WTC11 (cell line): ENCODE data around the gene RPS8. TPM values are rescaled to one million over a fixed set of nuclear protein-coding genes. Genes with fewer than 3 reads are reported as not detected.
A peak's percentile ranks its signal among the peaks of the same experiment; 100 is the strongest.

Experiments
- ATAC-seq: fragments of 200-7000 bp; cut with Tn5 transposase; 2 replicates; pipeline ENCODE4 v1.10.0; 2021; ENCODE audit warnings: mild to moderate bottlenecking, moderate library complexity
- CTCF ChIA-PET: fragments of 300-600 bp; sonication (Branson Sonifier 250); formaldehyde crosslinking; loops from one replicate; lab custom pipeline; 2021; ENCODE audit warnings: antibody characterized with exemption; lab: Charles Lee
- POLR2A ChIA-PET: fragments of 350-600 bp; sonication (Branson Sonifier 250); formaldehyde crosslinking; loops from one replicate; lab custom pipeline; 2021; ENCODE audit warnings: antibody characterized with exemption; lab: Charles Lee
- DNase-seq: peaks from one replicate; pipeline ENCODE4 v3.0.0; 2021; ENCODE audit warnings: low spot score
- H3K27ac Mint-ChIP-seq: 2 replicates; pipeline ENCODE4 v1.8.0; 2021; ENCODE audit warnings: mixed read lengths
- H3K27me3 Mint-ChIP-seq: 2 replicates; pipeline ENCODE4 v1.8.0; 2021; ENCODE audit warnings: low read depth, mild to moderate bottlenecking, moderate library complexity, mixed read lengths
- H3K36me3 Mint-ChIP-seq: 2 replicates; pipeline ENCODE4 v1.8.0; 2021; ENCODE audit warnings: mixed read lengths
- H3K4me1 Mint-ChIP-seq: 2 replicates; pipeline ENCODE4 v1.8.0; 2022; ENCODE audit warnings: mixed read lengths
- H3K4me3 Mint-ChIP-seq: 2 replicates; pipeline ENCODE4 v1.8.0; 2021; ENCODE audit warnings: mild to moderate bottlenecking, moderate library complexity, mixed read lengths
- H3K9me3 Mint-ChIP-seq: 2 replicates; pipeline ENCODE4 v1.8.0; 2021; ENCODE audit warnings: mixed read lengths
- AFF4 ChIP-seq: sonication (generic); formaldehyde crosslinking; IDR thresholded peaks from 2 replicates; pipeline ENCODE4 v1.8.1; 2023; ENCODE audit warnings: mild to moderate bottlenecking, missing genetic modification reagents, borderline replicate concordance
- CREM ChIP-seq: sonication (generic); formaldehyde crosslinking; IDR thresholded peaks from 2 replicates; pipeline ENCODE4 v1.8.1; 2022; ENCODE audit warnings: mild to moderate bottlenecking, missing genetic modification reagents, moderate library complexity
- ELF4 ChIP-seq: sonication (generic); formaldehyde crosslinking; IDR thresholded peaks from 2 replicates; pipeline ENCODE4 v1.8.1; 2022; ENCODE audit warnings: low read depth, mild to moderate bottlenecking, moderate library complexity, missing genetic modification reagents
- EMX1 ChIP-seq: fragments of 250-450 bp; sonication (Bioruptor Pico); IDR thresholded peaks from 2 replicates; pipeline ENCODE4 v1.8.0; 2021; ENCODE audit warnings: mild to moderate bottlenecking
- ETV6 ChIP-seq: sonication (generic); formaldehyde crosslinking; IDR thresholded peaks from 2 replicates; pipeline ENCODE4 v1.8.1; 2022; ENCODE audit warnings: mild to moderate bottlenecking, missing genetic modification reagents
- FOXJ3 ChIP-seq: sonication (generic); formaldehyde crosslinking; IDR thresholded peaks from 2 replicates; pipeline ENCODE4 v1.9.0; 2021; ENCODE audit warnings: missing genetic modification reagents, mild to moderate bottlenecking, borderline replicate concordance
- GRHL2 ChIP-seq: fragments of 250-450 bp; sonication (Bioruptor Pico); IDR thresholded peaks from 2 replicates; pipeline ENCODE4 v1.8.0; 2022; ENCODE audit warnings: mild to moderate bottlenecking, moderate library complexity; ENCODE audit not compliant: insufficient replicate concordance, severe bottlenecking
- HMGA2 ChIP-seq: fragments of 250-450 bp; sonication (Bioruptor Pico); IDR thresholded peaks from 2 replicates; pipeline ENCODE4 v1.4.0; 2021; ENCODE audit warnings: mild to moderate bottlenecking, moderate library complexity
- JAZF1 ChIP-seq: fragments of 250-450 bp; sonication (Bioruptor Pico); IDR thresholded peaks from 2 replicates; pipeline ENCODE4 v1.9.0; 2021; ENCODE audit warnings: moderate library complexity, mild to moderate bottlenecking, inconsistent platforms
- NFE2L1 ChIP-seq: sonication (generic); formaldehyde crosslinking; IDR thresholded peaks from 2 replicates; pipeline ENCODE4 v1.8.1; 2023; ENCODE audit warnings: missing genetic modification reagents
- NFYB ChIP-seq: sonication (generic); formaldehyde crosslinking; conservative IDR thresholded peaks from 2 replicates; pipeline ENCODE4 v1.8.0; 2022; ENCODE audit warnings: low read depth, missing genetic modification reagents
- PRRX2 ChIP-seq: fragments of 250-450 bp; sonication (Bioruptor Pico); IDR thresholded peaks from 2 replicates; pipeline ENCODE4 v1.8.0; 2021; ENCODE audit warnings: mild to moderate bottlenecking
- RELA ChIP-seq: sonication (generic); formaldehyde crosslinking; IDR thresholded peaks from 2 replicates; pipeline ENCODE4 v1.8.1; 2022; ENCODE audit warnings: missing genetic modification reagents, mild to moderate bottlenecking, borderline replicate concordance
- RORB ChIP-seq: fragments of 250-450 bp; sonication (Bioruptor Pico); IDR thresholded peaks from 2 replicates; pipeline ENCODE4 v1.9.0; 2021; ENCODE audit warnings: mild to moderate bottlenecking
- SP1 ChIP-seq: sonication (generic); formaldehyde crosslinking; conservative IDR thresholded peaks from 2 replicates; pipeline ENCODE4 v1.8.1; 2022; ENCODE audit warnings: missing genetic modification reagents
- TP53 ChIP-seq: sonication (generic); formaldehyde crosslinking; IDR thresholded peaks from 2 replicates; pipeline ENCODE4 v1.8.1; 2023; ENCODE audit warnings: mild to moderate bottlenecking, missing genetic modification reagents
- ZNF232 ChIP-seq: sonication (generic); formaldehyde crosslinking; IDR thresholded peaks from 2 replicates; pipeline ENCODE4 v1.8.0; 2022; ENCODE audit warnings: mild to moderate bottlenecking, missing genetic modification reagents
- total RNA-seq: library from RNA; stranded (reverse); gene quantifications from 3 replicates; pipeline ENCODE4 v1.2.3, GENCODE V29; 2021
- TF ChIP-seq, protein P1 (sequence below): fragments of 250-450 bp; sonication (Bioruptor Pico); IDR thresholded peaks from 2 replicates; pipeline ENCODE4 v1.9.0; 2021; ENCODE audit warnings: moderate library complexity, mild to moderate bottlenecking, inconsistent platforms, borderline replicate concordance
- TF ChIP-seq, protein P2 (sequence below): sonication (generic); formaldehyde crosslinking; IDR thresholded peaks from 2 replicates; pipeline ENCODE4 v1.8.0; 2022; ENCODE audit warnings: mild to moderate bottlenecking, missing genetic modification reagents
- TF ChIP-seq, protein P3 (sequence below): sonication (generic); formaldehyde crosslinking; IDR thresholded peaks from 2 replicates; pipeline ENCODE4 v1.8.1; 2022; ENCODE audit warnings: mild to moderate bottlenecking, missing genetic modification reagents, moderate library complexity, borderline replicate concordance

The RPS8 gene
- total RNA-seq, 1 experiment from 2014 or later: 2,343 TPM

GRCh38 chr1:44817771-44818495, 42.6 kb downstream of the RPS8 start:
- H3K9me3 Mint-ChIP-seq: no peaks in the 10 kb centered on the region
- 0 out of 2 replicates have a peak overlapping the region, but pooled peaks have one; percentile 31 for H3K4me3 Mint-ChIP-seq
- ATAC-seq (no peak), DNase-seq (no peak)
- peak overlapping the region; percentile 63 for H3K27ac Mint-ChIP-seq
- POLR2A ChIA-PET: interaction anchor here (0.6 to 3.1 kb wide), 4 partner anchors 18 to 1081 kb away, joined by 5 to 22 read pairs (median 13); partner anchors contain the start of genes BEST4 and PLK3
- no peaks in the 10 kb centered on the region for H3K27me3 Mint-ChIP-seq
- H3K36me3 Mint-ChIP-seq: no peaks in the 10 kb centered on the region
- H3K4me1 Mint-ChIP-seq: peaks cover 25% of the 10 kb centered on the region
- TF ChIP-seq AFF4 (CRISPR knock-in tag): no peak
- no peak for TF ChIP-seq NFE2L1 (CRISPR knock-in tag)
- TF ChIP-seq, protein P1, sequence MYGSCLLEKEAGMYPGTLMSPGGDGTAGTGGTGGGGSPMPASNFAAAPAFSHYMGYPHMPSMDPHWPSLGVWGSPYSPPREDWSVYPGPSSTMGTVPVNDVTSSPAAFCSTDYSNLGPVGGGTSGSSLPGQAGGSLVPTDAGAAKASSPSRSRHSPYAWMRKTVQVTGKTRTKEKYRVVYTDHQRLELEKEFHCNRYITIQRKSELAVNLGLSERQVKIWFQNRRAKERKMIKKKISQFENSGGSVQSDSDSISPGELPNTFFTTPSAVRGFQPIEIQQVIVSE (CRISPR knock-in tag): no peak
- no peak for TF ChIP-seq TP53 (CRISPR knock-in tag)
- TF ChIP-seq HMGA2 (CRISPR knock-in tag): no peak
- no peak for TF ChIP-seq CREM (CRISPR knock-in tag)
- no peak for TF ChIP-seq ZNF232 (CRISPR knock-in tag)
- TF ChIP-seq SP1: no peak
- TF ChIP-seq ELF4: no peak
- TF ChIP-seq FOXJ3 (CRISPR knock-in tag): no peak
- TF ChIP-seq GRHL2 (CRISPR knock-in tag): no peak
- no peak for TF ChIP-seq EMX1 (CRISPR knock-in tag)
- TF ChIP-seq PRRX2 (CRISPR knock-in tag): no peak
- TF ChIP-seq, protein P2, sequence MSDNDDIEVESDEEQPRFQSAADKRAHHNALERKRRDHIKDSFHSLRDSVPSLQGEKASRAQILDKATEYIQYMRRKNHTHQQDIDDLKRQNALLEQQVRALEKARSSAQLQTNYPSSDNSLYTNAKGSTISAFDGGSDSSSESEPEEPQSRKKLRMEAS: no peak
- no peak for TF ChIP-seq RELA (CRISPR knock-in tag)
- no peak for TF ChIP-seq JAZF1
- TF ChIP-seq, all 79 proteins: peak for 0
- CTCF ChIA-PET: interaction anchor here (1.0 to 2.7 kb wide), 5 partner anchors 9 to 89 kb away, joined by 3 to 8 read pairs (median 3); partner anchors contain the start of gene PLK3

DNA sequence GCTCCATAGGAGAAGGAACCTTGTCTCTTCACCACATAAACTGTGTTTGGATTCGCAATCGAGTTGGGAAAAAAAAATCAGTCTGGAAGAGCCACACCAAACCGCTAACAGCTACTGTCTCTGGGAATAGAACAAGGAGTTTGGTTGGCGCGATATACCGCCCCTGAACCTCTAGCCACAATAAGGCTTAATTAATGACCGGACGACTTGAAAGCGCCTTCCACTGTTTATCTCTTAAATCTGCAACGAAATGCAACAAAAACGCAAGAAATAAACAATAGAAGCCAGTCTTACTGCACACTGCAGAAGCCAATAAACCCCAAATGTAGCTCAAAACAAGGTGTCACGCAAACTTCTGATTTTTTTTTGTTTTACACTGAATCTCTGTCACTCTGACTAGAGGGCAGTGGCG, 43.9 kb downstream of the RPS8 start:
- TF ChIP-seq NFYB (CRISPR knock-in tag) (no peak), ETV6 (no peak), RORB (CRISPR knock-in tag) (0 out of 2 replicates have a peak, but pooled peaks have one; percentile 34)
- TF ChIP-seq, protein P3, sequence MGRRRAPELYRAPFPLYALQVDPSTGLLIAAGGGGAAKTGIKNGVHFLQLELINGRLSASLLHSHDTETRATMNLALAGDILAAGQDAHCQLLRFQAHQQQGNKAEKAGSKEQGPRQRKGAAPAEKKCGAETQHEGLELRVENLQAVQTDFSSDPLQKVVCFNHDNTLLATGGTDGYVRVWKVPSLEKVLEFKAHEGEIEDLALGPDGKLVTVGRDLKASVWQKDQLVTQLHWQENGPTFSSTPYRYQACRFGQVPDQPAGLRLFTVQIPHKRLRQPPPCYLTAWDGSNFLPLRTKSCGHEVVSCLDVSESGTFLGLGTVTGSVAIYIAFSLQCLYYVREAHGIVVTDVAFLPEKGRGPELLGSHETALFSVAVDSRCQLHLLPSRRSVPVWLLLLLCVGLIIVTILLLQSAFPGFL (CRISPR knock-in tag): no peak
- TF ChIP-seq, protein P1 (CRISPR knock-in tag): no peak
- no peaks in the 10 kb centered on the region for H3K36me3 Mint-ChIP-seq
- ChIA-PET POLR2A (interaction anchor here (0.5 to 3.2 kb wide), 14 partner anchors 10 to 296 kb away, joined by 3 to 22 read pairs (median 5); partner anchors contain the start of genes BEST4, BTBD19, PLK3 and PTCH2), CTCF (interaction anchor here (0.8 to 2.7 kb wide), 7 partner anchors 11 to 191 kb away, joined by 3 to 10 read pairs (median 4); partner anchors contain the start of genes BTBD19, HECTD3, PLK3 and RNU5D-1)
- H3K4me3 Mint-ChIP-seq: peak overlapping the region; percentile 81
- peaks cover 25% of the 10 kb centered on the region for H3K4me1 Mint-ChIP-seq
- DNase-seq: no peak
- peak overlapping the region; percentile 100 for H3K27ac Mint-ChIP-seq
- H3K27me3 Mint-ChIP-seq: no peaks in the 10 kb centered on the region
- H3K9me3 Mint-ChIP-seq: no peaks in the 10 kb centered on the region
- ATAC-seq: peak; percentile 2
